ENCODE results near the gene HIVEP1.

The HIVEP1 gene

DNA sequence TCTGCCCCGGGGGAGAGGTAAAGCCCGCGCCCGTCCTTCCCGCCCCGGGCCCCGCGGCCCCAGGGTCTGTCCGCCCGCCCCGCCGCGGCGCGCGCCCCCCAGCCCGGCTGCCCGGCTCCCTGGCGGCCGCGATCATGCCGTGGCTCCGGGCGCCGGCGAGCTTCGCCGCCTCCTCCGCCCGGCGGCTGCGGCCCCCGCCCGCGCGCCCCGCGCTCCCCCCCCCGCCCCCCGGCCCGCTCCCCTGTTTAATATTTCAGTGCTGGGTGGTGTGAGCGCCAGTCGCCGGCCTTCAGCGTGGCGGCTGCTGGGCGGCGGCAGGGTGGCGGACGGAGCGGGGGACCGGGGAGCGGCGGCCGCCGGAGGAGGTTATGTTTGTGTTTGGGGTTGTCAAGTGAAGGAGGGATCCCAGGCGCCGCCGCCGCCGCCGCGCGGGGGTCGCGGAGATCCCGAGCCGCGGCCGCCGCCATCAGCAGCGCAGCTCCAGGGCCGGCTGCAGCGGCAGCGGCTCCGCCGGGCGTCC lies at the start of gene HIVEP1:
Gene HIVEP1 (plus strand): TSS at position 275 of the 520 bp plus-strand sequence. CDS start 3,317 bp downstream, outside the sequence.
- ChIA-PET CTCF (no interaction called here), POLR2A (no interaction called here)
- DNase-seq (ENCODE audit: extremely low spot score), result peak; percentile 23
- TF ChIP-seq HDGF (IDR thresholded peaks at IDR 0.05; ENCODE audit: borderline replicate concordance) (no peak), NFRKB (IDR thresholded peaks at IDR 0.05) (no peak), LEF1 (IDR thresholded peaks at IDR 0.05; ENCODE audit: borderline replicate concordance) (no peak), ZNF384 (IDR thresholded peaks at IDR 0.05) (no peak), SP1 (IDR thresholded peaks at IDR 0.05) (no peak), TARDBP (IDR thresholded peaks at IDR 0.05) (no peak), ARNT (IDR thresholded peaks at IDR 0.05) (no peak), FOXK2 (IDR thresholded peaks at IDR 0.05) (no peak), CTBP1 (IDR thresholded peaks at IDR 0.05; ENCODE audit: borderline replicate concordance) (no peak), FOXA1 (IDR thresholded peaks at IDR 0.05) (no peak), ELF4 (IDR thresholded peaks at IDR 0.05) (no peak), SUZ12 (IDR thresholded peaks at IDR 0.05) (no peak), BHLHE40 (IDR thresholded peaks at IDR 0.05; ENCODE audit: borderline replicate concordance) (no peak), L3MBTL2 (conservative IDR thresholded peaks at IDR 0.05) (no peak), FOXM1 (IDR thresholded peaks at IDR 0.05; ENCODE audit: borderline replicate concordance) (no peak)
- TF ChIP-seq, protein P1, sequence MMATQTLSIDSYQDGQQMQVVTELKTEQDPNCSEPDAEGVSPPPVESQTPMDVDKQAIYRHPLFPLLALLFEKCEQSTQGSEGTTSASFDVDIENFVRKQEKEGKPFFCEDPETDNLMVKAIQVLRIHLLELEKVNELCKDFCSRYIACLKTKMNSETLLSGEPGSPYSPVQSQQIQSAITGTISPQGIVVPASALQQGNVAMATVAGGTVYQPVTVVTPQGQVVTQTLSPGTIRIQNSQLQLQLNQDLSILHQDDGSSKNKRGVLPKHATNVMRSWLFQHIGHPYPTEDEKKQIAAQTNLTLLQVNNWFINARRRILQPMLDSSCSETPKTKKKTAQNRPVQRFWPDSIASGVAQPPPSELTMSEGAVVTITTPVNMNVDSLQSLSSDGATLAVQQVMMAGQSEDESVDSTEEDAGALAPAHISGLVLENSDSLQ (IDR thresholded peaks at IDR 0.05), result no peak

DNA sequence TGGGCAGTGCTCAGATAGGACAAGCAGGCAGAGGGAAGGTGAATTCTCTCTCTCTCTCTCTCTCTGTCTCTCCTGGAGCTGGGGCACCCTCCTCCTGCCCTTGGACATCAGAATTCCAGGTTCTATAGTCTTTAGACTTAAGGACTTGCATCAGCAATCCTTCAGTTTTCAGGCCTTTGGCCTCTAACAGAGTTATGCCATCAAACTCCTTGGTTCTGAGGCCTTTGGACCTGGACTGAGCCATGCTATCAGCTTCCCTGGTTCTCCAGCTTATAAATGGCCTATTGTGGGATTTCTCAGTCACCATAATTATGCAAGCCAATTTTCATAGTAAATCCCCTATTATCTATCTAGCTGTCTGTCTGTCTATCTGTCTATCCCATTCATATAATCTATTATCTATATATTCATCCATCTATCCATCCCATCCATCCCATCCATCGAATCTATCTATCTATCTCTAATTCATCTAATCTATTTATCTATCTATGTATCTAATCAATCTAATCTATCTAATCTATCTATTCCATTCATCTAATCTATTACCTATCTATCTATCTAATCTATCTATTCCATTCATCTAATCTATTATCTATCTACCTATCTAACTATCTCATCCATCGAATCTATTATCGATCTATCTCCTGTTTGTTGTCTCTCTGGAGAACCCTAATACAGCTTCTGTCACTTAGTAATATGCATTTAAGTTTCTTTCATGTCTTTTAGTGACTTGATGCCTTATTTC lies 48.2 kb upstream of the HIVEP1 start:
- POLR2A ChIA-PET, result no interaction called here
- CTCF ChIA-PET, result no interaction called here

DNA sequence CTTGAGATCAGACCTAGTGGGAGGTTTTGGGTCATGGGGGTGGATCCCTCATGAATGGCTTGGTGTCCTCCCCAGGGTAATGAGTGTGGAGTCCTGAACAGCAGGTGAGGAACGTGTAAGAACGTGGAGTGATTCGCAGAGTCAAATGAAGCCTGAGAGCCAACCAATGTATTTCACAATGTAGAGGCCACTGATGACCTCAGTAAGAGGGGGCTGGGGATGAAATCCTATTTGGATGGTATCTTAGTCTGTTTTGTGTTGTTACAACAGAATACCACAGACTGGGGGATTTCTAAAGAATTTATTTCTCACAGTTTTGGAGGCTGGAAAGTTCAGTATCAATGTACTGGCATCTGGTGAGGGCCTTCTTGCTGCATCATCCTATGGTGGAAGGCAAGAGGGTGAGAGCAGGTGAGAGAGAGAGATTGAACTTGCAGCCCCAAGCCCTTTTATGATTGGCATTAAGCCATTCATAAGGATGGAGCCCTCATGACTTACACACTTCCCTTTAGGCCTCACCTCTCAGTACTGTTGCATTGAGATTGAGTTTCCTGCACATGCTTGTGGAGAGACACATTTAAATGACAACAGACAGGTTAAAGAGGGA lies 47.3 kb upstream of the HIVEP1 start:
- no peak for TF ChIP-seq SUZ12 (IDR thresholded peaks at IDR 0.05)
- TF ChIP-seq ZNF384 (IDR thresholded peaks at IDR 0.05), result no peak
- DNase-seq (ENCODE audit: extremely low spot score), result no peak
- POLR2A ChIA-PET, result no interaction called here
- CTCF ChIA-PET, result no interaction called here

More for the DNA sequence above, 48.2 kb upstream of the HIVEP1 start:
- DNase-seq (ENCODE audit: extremely low spot score), result no peak
- TF ChIP-seq, protein P1 (IDR thresholded peaks at IDR 0.05), result no peak
- TF ChIP-seq FOXK2 (IDR thresholded peaks at IDR 0.05), result no peak
- no peak for TF ChIP-seq FOXM1 (IDR thresholded peaks at IDR 0.05; ENCODE audit: borderline replicate concordance)
- no peak for TF ChIP-seq BHLHE40 (IDR thresholded peaks at IDR 0.05; ENCODE audit: borderline replicate concordance)
- no peak for TF ChIP-seq HDGF (IDR thresholded peaks at IDR 0.05; ENCODE audit: borderline replicate concordance)
- no peak for TF ChIP-seq ARNT (IDR thresholded peaks at IDR 0.05)
- TF ChIP-seq LEF1 (IDR thresholded peaks at IDR 0.05; ENCODE audit: borderline replicate concordance), result no peak
- TF ChIP-seq FOXA1 (IDR thresholded peaks at IDR 0.05), result no peak
- TF ChIP-seq NFRKB (IDR thresholded peaks at IDR 0.05), result no peak
- no peak for TF ChIP-seq TARDBP (IDR thresholded peaks at IDR 0.05)
- no peak for TF ChIP-seq SP1 (IDR thresholded peaks at IDR 0.05)
- TF ChIP-seq SUZ12 (IDR thresholded peaks at IDR 0.05), result no peak
- TF ChIP-seq ELF4 (IDR thresholded peaks at IDR 0.05), result no peak
- no peak for TF ChIP-seq CTBP1 (IDR thresholded peaks at IDR 0.05; ENCODE audit: borderline replicate concordance)
- no peak for TF ChIP-seq L3MBTL2 (conservative IDR thresholded peaks at IDR 0.05)

DNA sequence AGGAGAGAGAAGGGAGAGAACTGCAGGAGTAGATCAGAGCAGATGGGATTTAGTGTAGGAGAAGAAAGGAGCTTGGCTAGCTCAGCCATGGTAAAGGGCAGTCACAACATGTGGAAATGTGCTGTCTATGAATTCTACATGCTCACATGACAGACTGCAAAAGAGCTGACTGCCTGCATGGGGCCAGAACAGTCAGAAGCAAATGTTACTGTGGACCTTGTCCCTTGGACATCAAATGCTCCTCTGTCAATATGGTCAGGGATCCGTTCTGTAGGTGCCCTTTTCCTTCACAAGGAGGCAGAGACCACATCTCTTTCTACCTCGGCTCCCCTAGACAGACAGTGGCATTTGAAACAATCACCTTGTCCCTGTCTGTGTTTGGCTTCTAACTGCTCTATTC lies 46.6 kb upstream of the HIVEP1 start:
- DNase-seq (ENCODE audit: extremely low spot score), result no peak
- POLR2A ChIA-PET, result no interaction called here
- TF ChIP-seq ELF4 (IDR thresholded peaks at IDR 0.05), result no peak
- TF ChIP-seq FOXK2 (IDR thresholded peaks at IDR 0.05), result no peak
- no peak for TF ChIP-seq NFRKB (IDR thresholded peaks at IDR 0.05)
- TF ChIP-seq ARNT (IDR thresholded peaks at IDR 0.05), result no peak
- TF ChIP-seq L3MBTL2 (conservative IDR thresholded peaks at IDR 0.05), result no peak
- TF ChIP-seq TARDBP (IDR thresholded peaks at IDR 0.05), result no peak
- TF ChIP-seq, protein P1 (IDR thresholded peaks at IDR 0.05), result no peak
- TF ChIP-seq SP1 (IDR thresholded peaks at IDR 0.05), result no peak
- no peak for TF ChIP-seq CTBP1 (IDR thresholded peaks at IDR 0.05; ENCODE audit: borderline replicate concordance)
- no peak for TF ChIP-seq FOXM1 (IDR thresholded peaks at IDR 0.05; ENCODE audit: borderline replicate concordance)
- no peak for TF ChIP-seq LEF1 (IDR thresholded peaks at IDR 0.05; ENCODE audit: borderline replicate concordance)
- no peak for TF ChIP-seq ZNF384 (IDR thresholded peaks at IDR 0.05)
- CTCF ChIA-PET, result no interaction called here

DNA sequence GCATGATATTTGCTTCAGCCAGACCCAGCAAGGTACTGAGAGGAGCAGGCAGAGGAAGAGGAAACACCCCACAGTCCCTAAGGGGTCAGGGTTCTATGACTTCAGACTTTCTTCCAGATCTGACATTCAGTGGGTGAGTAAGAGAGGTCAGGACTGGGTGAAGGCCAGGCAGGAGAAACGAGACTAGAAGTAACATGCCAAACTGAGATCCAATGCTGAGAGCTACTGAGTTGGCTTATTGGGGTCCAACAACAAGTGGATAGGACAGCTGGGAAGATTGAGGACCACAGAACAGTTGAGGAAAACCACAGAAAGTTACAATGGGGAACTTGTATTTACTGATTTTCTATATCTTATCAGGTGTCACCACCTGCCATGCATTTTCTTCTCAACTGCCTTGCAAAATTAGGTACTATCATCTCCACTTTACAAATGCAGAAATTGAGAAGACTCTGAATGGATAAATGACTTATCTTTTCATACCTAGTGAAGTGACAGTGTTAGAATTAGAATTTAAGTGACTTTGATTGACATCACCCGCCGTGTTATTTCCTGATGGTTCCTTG lies 43.8 kb upstream of the HIVEP1 start:
- CTCF ChIA-PET, result interaction anchor here (0.6 kb wide), 1 partner anchor 281 kb away, joined by 3 read pairs; no protein-coding TSS in a partner anchor
- POLR2A ChIA-PET, result no interaction called here
- DNase-seq (ENCODE audit: extremely low spot score), result no peak
- TF ChIP-seq BHLHE40 (IDR thresholded peaks at IDR 0.05; ENCODE audit: borderline replicate concordance), result no peak
- no peak for TF ChIP-seq HDGF (IDR thresholded peaks at IDR 0.05; ENCODE audit: borderline replicate concordance)
- TF ChIP-seq, protein P1 (IDR thresholded peaks at IDR 0.05), result no peak
- TF ChIP-seq ARNT (IDR thresholded peaks at IDR 0.05), result no peak
- no peak for TF ChIP-seq FOXA1 (IDR thresholded peaks at IDR 0.05)
- TF ChIP-seq FOXK2 (IDR thresholded peaks at IDR 0.05), result no peak
- no peak for TF ChIP-seq SUZ12 (IDR thresholded peaks at IDR 0.05)
- no peak for TF ChIP-seq L3MBTL2 (conservative IDR thresholded peaks at IDR 0.05)
- no peak for TF ChIP-seq TARDBP (IDR thresholded peaks at IDR 0.05)
- no peak for TF ChIP-seq NFRKB (IDR thresholded peaks at IDR 0.05)
- TF ChIP-seq ELF4 (IDR thresholded peaks at IDR 0.05), result no peak
- no peak for TF ChIP-seq SP1 (IDR thresholded peaks at IDR 0.05)
- no peak for TF ChIP-seq CTBP1 (IDR thresholded peaks at IDR 0.05; ENCODE audit: borderline replicate concordance)
- TF ChIP-seq LEF1 (IDR thresholded peaks at IDR 0.05; ENCODE audit: borderline replicate concordance), result no peak
- TF ChIP-seq FOXM1 (IDR thresholded peaks at IDR 0.05; ENCODE audit: borderline replicate concordance), result no peak
- TF ChIP-seq ZNF384 (IDR thresholded peaks at IDR 0.05), result no peak
